Right ventricle myocardium inferior (tissue), 1 donor: ENCODE results near the gene FNDC3B. TPM values are rescaled to one million over a fixed set of nuclear protein-coding genes. Genes with fewer than 3 reads are reported as not detected.

ENCODE experiments used
- ATAC-seq: fragments of 200-7000 bp; cut with Tn5 transposase; one replicate; pipeline ENCODE4 v1.9.1; 2020; ENCODE audit warnings: mild to moderate bottlenecking, moderate library complexity
- DNase-seq: peaks from one replicate; pipeline ENCODE4 v3.0.0; 2021; ENCODE audit errors: missing footprints
- intact Hi-C: fragments of 100-400 bp; cut with DNase I; formaldehyde crosslinking; loops from one replicate; pipeline ENCODE4 v1.11.0; 2022
- total RNA-seq: library from RNA; stranded (reverse); fragmentation: NEBNext Ultra II Directional; extraction: Animal tissue kit (Norgen Biotek cat#: 25700); gene quantifications from one replicate; pipeline ENCODE4 v1.2.1, GENCODE V29; 2021
- donor health status: DM: no; HTN: yes; CAD: no; lungs with severe emphysema.

FNDC3B gene
- total RNA-seq, 1 donor from 2014 or later, result 57.8 TPM

DNA sequence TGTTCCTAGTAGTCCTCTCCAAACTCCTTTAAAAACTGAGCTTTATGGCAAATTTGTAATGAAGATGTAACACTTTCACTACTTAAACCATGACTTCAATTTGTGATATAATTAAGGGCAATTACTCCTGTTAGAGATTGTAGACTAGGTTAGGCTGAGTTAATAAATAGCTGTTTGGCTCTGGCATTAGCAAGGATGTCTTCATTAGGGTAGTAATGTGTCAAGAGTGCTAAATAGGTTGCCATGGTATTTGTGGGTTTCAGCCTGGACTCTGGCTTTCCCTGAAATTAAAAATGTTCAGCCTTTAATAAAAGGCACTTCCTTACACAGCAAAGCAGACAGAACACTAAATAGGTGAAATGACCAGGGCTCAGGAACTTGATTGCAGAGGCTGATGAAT lies 337.0 kb downstream of the FNDC3B start:
- no peak for DNase-seq
- intact Hi-C loops, result no loop called here
- no peak for ATAC-seq

GRCh38 chr3:172376881-172377280 lies 337.5 kb downstream of the FNDC3B start:
- intact Hi-C loops, result no loop called here
- DNase-seq (no peak), ATAC-seq (no peak)

DNA sequence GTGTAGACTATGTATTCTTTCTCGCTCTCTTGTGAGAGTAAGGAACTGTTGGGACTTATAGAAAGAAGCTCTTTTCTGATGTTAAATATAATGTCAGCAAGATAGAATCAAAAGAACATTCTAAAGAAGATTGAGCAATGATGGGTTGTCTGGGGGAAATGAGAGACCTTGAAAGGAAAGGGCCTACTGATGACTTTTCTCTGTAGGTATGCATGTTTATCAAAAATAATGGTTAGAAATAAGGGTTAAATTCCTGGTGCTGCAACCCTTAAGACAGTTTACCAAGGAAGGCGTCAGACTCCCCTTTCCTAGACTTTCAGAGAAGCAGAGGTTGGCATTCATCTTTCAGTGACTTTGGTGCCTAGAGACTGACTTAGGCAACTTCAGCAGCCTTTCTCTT lies 339.1 kb downstream of the FNDC3B start:
- intact Hi-C loops, result no loop called here
- no peak for ATAC-seq
- no peak for DNase-seq

DNA sequence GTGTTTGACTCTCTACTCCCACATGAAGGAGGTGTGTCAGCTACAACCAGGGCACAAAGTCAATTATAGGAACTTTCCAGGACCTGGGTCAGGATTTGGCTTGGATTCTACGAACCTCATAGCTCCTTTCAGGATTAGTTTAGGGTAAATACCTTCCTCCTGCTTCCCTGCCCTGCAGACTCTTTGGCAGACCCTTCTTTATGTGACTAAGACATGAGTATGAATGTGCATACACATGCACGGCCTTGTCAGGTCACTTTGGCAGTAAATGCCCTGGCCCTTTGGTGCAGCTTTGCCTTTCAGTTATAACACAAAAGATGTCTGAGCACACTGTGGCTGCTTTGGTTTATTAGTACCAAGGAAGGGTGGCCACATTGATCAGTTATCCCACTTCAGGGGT lies 340.0 kb downstream of the FNDC3B start:
- intact Hi-C loops, result no loop called here
- ATAC-seq (no peak), DNase-seq (no peak)

GRCh38 chr3:172380632-172381031 lies 341.3 kb downstream of the FNDC3B start:
- intact Hi-C loops, result no loop called here
- no peak for ATAC-seq

DNA sequence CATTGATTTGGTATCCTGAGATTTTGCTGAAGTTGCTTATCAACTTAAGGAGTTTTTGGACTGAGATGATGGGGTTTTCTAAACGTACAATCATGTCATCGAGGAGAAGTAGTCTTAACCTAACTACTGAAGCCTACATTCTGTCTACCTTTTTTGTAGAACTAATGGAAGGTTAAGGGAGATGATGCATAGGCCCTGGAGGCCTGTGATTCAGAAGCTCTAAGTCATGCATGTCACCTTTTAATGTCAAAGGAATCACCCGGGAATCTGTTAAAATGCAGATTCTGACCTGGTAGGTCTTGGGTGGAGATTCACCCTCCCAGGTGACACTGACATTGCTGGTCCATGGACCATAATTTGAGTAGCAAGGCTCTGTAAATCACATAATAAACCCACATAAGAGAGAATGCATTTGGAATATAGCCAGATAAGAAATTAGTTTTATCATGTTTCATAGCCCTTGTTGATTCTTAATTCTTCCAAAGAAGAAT lies 344.0 kb downstream of the FNDC3B start:
- intact Hi-C loops, result no loop called here
- ATAC-seq (no peak), DNase-seq (no peak)

More at GRCh38 chr3:172380632-172381031, 341.3 kb downstream of the FNDC3B start:
- no peak for DNase-seq

DNA sequence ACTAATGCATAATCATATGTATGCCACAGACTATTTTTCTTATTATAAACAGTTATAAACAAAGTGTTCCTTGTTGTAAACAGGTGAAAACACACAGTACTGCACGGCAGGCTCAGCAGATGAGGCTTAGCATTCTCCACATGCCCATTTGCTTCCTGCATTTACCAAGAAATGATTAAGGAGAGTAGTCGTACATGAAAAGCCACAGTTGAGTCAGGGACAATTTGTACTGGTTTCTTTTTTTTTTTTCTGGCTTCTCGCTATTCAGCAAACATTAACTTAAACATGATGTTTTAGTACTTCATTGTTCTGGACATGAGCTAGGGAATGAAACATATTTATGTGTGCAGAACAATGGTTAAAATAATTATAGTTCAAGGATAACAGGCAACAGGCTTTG lies 345.5 kb downstream of the FNDC3B start:
- intact Hi-C loops, result no loop called here
- ATAC-seq (no peak), DNase-seq (no peak)

GRCh38 chr3:172387728-172388127 lies 348.4 kb downstream of the FNDC3B start:
- intact Hi-C loops, result no loop called here
- DNase-seq (no peak), ATAC-seq (no peak)

- DNase-seq (no peak), ATAC-seq (no peak)
- intact Hi-C loops, result no loop called here
Measured at GRCh38 chr3:172388412-172389078, 349.2 kb downstream of the FNDC3B start.

- no peak for ATAC-seq
- intact Hi-C loops, result no loop called here
- DNase-seq, result no peak
Measured at GRCh38 chr3:172390792-172391191, 351.4 kb downstream of the FNDC3B start.

- DNase-seq (no peak), ATAC-seq (no peak)
- intact Hi-C loops, result no loop called here
Measured at GRCh38 chr3:172391592-172392302, 352.4 kb downstream of the FNDC3B start.

DNA sequence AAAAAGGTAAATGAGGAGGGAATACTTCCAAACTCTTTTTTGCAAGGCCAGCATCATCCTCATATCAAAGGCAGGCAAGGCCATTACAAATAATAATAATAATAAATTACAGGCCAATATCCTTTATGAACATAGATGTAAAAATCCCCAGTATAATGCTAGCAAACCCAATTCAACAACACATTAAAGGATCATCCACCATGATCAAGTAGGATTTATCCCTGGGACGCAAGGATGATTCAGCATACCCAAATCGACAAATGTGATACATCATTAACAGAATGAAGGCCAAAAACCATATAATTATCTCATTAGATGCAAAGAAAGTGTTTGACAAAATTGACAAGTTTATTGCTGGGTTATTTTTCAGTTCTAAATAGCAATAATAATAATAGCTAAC lies 355.3 kb downstream of the FNDC3B start:
- intact Hi-C loops, result no loop called here
- ATAC-seq (no peak), DNase-seq (no peak)

DNA sequence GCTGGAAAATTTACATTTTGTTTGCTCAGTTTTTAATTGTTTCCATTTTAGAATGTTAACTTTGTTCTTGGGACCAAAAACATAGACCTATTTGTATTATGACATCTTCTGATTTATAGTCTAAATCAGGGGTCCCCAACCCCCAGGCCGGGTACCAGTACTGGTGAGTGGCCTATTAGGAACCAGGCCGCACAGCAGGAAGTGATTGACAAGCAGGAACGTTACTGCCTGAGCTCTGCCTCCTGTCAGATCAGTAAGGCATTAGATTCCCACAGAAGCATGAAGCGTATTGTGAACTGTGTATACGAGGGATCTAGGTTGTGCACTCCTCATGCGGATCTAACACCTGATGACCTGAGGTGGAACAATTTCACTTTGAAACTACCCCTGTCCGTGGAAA lies 357.0 kb downstream of the FNDC3B start:
- intact Hi-C loops, result no loop called here
- no peak for ATAC-seq
- no peak for DNase-seq

DNA sequence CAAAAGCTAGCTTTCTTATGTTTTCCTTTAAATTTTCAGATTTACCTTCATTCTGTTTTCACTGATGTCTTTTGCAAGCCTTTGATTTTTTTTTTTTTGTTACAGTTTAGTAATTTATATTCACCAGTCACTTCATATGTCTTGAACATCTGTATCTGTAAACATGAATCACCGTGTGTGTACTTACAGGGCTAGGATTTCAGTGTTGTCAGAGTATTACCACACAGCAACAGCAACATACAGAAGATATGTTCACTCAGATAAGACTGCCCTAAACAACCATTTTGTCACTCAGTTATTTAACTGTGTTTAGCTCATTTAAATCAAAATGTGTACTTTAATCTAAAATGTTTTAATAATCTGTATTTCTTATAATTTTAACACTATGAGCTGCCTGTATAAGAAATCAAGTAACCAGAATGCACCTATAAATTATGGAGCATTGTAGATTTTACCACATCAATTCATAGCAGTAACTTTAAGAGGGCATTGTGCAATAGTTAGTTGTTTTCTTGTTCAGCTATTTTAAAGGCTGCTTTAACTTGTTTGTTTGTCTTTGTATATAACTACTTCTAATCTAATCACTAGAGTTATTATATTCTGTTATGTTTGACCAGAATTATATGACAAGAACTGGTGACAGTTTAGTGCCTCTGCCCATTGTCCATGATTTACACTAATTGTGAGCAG lies 358.5 kb downstream of the FNDC3B start:
- intact Hi-C loops, result no loop called here
- no peak for DNase-seq
- no peak for ATAC-seq

DNA sequence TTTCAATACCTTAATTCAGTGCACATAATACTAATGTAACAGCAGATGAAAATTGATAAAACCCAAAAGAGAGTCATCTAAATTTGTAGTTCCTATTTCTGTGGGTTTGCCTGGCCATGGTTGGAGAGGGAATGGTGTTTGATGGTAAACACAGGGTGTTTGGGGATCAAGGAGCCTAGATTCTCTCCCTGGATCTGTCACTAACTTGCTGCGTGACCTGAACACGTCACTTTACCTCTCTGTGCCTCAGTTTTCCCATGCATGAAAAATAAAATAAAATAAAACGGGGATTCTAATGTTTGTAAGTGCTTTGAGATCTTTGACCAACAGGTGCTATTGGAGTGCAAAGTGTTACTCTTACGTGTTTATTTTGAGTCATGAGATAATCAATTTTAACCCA lies 359.1 kb downstream of the FNDC3B start:
- ATAC-seq, result no peak
- no peak for DNase-seq
- intact Hi-C loops, result no loop called here

GRCh38 chr3:172402090-172402489 lies 362.7 kb downstream of the FNDC3B start:
- ATAC-seq (no peak), DNase-seq (no peak)
- intact Hi-C loops, result no loop called here

GRCh38 chr3:172402892-172403643 lies 363.7 kb downstream of the FNDC3B start:
- intact Hi-C loops, result no loop called here
- DNase-seq (no peak), ATAC-seq (no peak)

- DNase-seq (no peak), ATAC-seq (no peak)
- intact Hi-C loops, result no loop called here
Measured at GRCh38 chr3:172404237-172404962, 365.0 kb downstream of the FNDC3B start.

DNA sequence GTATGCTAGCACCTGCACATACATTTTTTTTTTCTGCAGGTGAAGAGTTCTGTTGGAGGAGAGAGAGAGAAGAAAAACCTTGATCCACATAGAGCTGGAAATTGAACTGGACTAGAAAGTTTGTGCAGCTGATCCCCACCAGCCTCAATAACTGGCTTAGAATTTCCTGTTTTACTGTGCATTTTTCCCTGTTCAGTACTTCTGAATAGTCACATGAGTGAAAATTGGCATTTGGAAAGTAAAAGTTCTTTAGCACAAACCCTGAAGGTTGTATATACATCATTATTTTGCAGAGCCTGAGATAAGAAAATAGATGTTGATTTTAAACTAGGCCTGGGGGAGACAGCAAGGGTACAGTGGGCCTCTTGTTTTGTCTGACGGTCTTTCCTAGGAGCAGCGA lies 366.5 kb downstream of the FNDC3B start:
- ATAC-seq, result no peak
- intact Hi-C loops, result no loop called here
- no peak for DNase-seq
